ENCODE measurements around the gene CHST6. TPM values are rescaled to one million over a fixed set of nuclear protein-coding genes. Genes with fewer than 3 reads are reported as not detected.

The CHST6 gene
- total and polyA plus RNA-seq, 2 donors (not counting 1 experiment from before 2014, with no cell fraction given), result 0.17 TPM; not detected in 1

DNA sequence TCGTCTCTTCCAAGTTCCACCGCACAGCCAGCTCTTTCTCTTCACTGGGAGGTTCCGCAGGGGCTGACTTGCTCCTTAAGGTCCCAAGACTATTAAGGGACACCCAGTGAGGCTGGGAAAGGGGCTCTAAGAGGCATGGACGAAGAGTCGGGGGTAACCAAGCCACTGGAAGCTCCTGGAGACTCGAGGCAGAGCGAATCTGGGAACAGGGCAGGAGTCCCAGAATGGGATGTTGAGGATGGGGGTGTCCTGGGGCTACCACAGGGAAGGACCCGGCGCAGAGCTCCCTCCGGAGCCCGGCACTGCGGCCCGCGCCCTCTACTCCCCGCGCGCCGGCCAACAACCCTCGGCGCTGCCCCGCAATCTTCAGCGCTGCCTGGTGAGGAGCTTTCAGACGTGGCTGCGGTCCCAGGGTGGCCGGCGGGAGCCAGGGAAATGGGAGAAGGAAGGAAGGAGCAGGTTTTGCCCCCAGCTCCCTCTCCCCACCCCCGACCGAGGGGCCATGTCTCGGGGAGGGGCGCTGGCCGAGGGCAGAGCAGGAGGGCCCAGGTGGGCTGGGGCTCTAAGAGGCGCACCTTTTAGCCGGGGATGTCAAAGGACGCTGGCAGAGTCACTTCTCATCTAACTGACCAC lies 40.1 kb upstream of the CHST6 start:
- no peaks in the 10 kb centered on the region for H3K36me3 ChIP-seq (replicated peaks in 1 of 2; ENCODE audit: control extremely low read depth in 1 of 2, control insufficient read depth in 1 of 2, extremely low read depth in 1 of 2, insufficient read depth in 2 of 2, low read length in 1 of 2)
- DNase-seq, result no peak
- H3K4me1 Mint-ChIP-seq, result no peaks in the 10 kb centered on the region
- H3K79me2 ChIP-seq (ENCODE audit: control insufficient read depth, insufficient read depth, low read length), result no peaks in the 10 kb centered on the region
- H3K4me3 ChIP-seq (ENCODE audit: control extremely low read depth in 1 of 5, extremely low read depth in 1 of 5, insufficient read depth in 1 of 5, low read depth in 2 of 5, low read length in 4 of 5), result no peak overlapping the region
- POLR2A ChIA-PET, result no interaction called here
- H3K4me3 Mint-ChIP-seq, result no peak overlapping the region
- H4K20me1 ChIP-seq (ENCODE audit: control insufficient read depth, insufficient read depth, low read length, poor library complexity, severe bottlenecking), result no peaks in the 10 kb centered on the region
- H3K9ac ChIP-seq (ENCODE audit: low read length), result no peak overlapping the region
- 89% methylated on average over 27 of the region's 34 CpGs for WGBS (ENCODE audit: insufficient coverage)
- no peaks in the 10 kb centered on the region for H3K27me3 ChIP-seq (replicated peaks in 1 of 4; ENCODE audit: control extremely low read depth in 1 of 4, control insufficient read depth in 3 of 4, insufficient read depth in 4 of 4, low read length in 3 of 4)
- CTCF ChIA-PET, result no interaction called here
- no peak overlapping the region for H3K4me2 ChIP-seq (replicated peaks; ENCODE audit: low read depth, low read length, poor library complexity, severe bottlenecking)
- no peaks in the 10 kb centered on the region for H3K9me3 Mint-ChIP-seq (ENCODE audit: insufficient read depth)
- ATAC-seq (ENCODE audit: low read depth), result no peak
- TF ChIP-seq, protein P1, sequence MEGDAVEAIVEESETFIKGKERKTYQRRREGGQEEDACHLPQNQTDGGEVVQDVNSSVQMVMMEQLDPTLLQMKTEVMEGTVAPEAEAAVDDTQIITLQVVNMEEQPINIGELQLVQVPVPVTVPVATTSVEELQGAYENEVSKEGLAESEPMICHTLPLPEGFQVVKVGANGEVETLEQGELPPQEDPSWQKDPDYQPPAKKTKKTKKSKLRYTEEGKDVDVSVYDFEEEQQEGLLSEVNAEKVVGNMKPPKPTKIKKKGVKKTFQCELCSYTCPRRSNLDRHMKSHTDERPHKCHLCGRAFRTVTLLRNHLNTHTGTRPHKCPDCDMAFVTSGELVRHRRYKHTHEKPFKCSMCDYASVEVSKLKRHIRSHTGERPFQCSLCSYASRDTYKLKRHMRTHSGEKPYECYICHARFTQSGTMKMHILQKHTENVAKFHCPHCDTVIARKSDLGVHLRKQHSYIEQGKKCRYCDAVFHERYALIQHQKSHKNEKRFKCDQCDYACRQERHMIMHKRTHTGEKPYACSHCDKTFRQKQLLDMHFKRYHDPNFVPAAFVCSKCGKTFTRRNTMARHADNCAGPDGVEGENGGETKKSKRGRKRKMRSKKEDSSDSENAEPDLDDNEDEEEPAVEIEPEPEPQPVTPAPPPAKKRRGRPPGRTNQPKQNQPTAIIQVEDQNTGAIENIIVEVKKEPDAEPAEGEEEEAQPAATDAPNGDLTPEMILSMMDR (IDR thresholded peaks at IDR 0.05), result no peak
- intact Hi-C loops (cut with micrococcal nuclease), result no loop called here
- H3K27ac Mint-ChIP-seq, result no peak overlapping the region
- H3K4me1 ChIP-seq (ENCODE audit: control insufficient read depth in 2 of 2, insufficient read depth in 2 of 2, low read length in 2 of 2), result no peaks in the 10 kb centered on the region
- H3K27ac ChIP-seq (ENCODE audit: low read length in 2 of 2), result no peak overlapping the region
- peaks cover 6% of the 10 kb centered on the region for H3K27me3 Mint-ChIP-seq
- no peak overlapping the region for H2AFZ ChIP-seq (ENCODE audit: insufficient read depth, low read depth, low read length, poor library complexity, severe bottlenecking)
- no peaks in the 10 kb centered on the region for H3K9me3 ChIP-seq (ENCODE audit: control extremely low read depth in 1 of 3, control insufficient read depth in 2 of 3, insufficient read depth in 1 of 3, low read length in 2 of 3)

DNA sequence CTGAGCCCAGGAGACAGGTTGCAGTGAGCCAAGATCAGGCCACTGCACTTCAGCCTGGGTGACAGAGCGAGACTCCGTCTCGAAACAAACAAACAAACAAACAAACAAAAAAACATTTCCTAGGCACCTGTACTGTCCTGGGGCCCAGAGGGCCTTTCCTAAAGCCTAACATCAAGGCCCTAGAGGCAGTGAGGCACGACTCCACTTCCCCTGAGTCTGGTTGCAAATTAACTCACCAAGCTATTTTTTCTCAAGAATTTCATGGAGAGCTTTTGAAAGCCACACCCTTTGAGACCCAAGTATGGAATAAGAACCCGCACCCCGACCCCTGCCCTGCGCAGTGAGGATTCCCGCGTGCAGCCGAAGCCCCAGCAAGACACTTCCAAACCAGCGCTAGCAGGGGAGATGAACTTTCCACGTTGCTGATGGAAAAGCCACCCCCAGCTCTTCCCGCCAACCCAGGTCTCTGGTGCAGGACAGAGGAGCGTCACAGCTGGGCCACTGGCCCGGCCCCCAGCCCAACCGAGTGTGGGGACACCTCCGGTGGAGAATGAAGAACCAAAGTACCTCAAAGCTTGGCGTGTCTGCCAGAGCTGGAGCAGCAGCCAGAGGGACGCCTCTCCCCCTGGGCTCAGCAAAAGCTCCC lies 39.4 kb upstream of the CHST6 start:
- Mint-ChIP-seq H3K27ac (no peak overlapping the region), H3K9me3 (ENCODE audit: insufficient read depth) (no peaks in the 10 kb centered on the region), H3K4me1 (no peaks in the 10 kb centered on the region), H3K4me3 (no peak overlapping the region), H3K27me3 (peaks cover 6% of the 10 kb centered on the region)
- H3K27me3 ChIP-seq (replicated peaks in 1 of 4; ENCODE audit: control extremely low read depth in 1 of 4, control insufficient read depth in 3 of 4, insufficient read depth in 4 of 4, low read length in 3 of 4), result no peaks in the 10 kb centered on the region
- H3K27ac ChIP-seq (ENCODE audit: low read length in 2 of 2), result no peak overlapping the region
- no peaks in the 10 kb centered on the region for H3K79me2 ChIP-seq (ENCODE audit: control insufficient read depth, insufficient read depth, low read length)
- no peaks in the 10 kb centered on the region for H3K36me3 ChIP-seq (replicated peaks in 1 of 2; ENCODE audit: control extremely low read depth in 1 of 2, control insufficient read depth in 1 of 2, extremely low read depth in 1 of 2, insufficient read depth in 2 of 2, low read length in 1 of 2)
- intact Hi-C loops (cut with micrococcal nuclease), result no loop called here
- no peak for ATAC-seq (ENCODE audit: low read depth)
- no peaks in the 10 kb centered on the region for H3K9me3 ChIP-seq (ENCODE audit: control extremely low read depth in 1 of 3, control insufficient read depth in 2 of 3, insufficient read depth in 1 of 3, low read length in 2 of 3)
- H4K20me1 ChIP-seq (ENCODE audit: control insufficient read depth, insufficient read depth, low read length, poor library complexity, severe bottlenecking), result no peaks in the 10 kb centered on the region
- TF ChIP-seq, protein P1 (IDR thresholded peaks at IDR 0.05), result no peak
- TF ChIP-seq EZH2 (IDR thresholded peaks at IDR 0.05; ENCODE audit: borderline replicate concordance, insufficient read depth, low read depth, low read length, poor library complexity, severe bottlenecking), result no peak
- ChIA-PET POLR2A (no interaction called here), CTCF (no interaction called here)
- WGBS (ENCODE audit: insufficient coverage), result 88% methylated on average over 17 of the region's 19 CpGs
- H3K4me3 ChIP-seq (ENCODE audit: control extremely low read depth in 1 of 5, extremely low read depth in 1 of 5, insufficient read depth in 1 of 5, low read depth in 2 of 5, low read length in 4 of 5), result no peak overlapping the region
- DNase-seq, result no peak
- no peak overlapping the region for H2AFZ ChIP-seq (ENCODE audit: insufficient read depth, low read depth, low read length, poor library complexity, severe bottlenecking)
- no peak overlapping the region for H3K4me2 ChIP-seq (replicated peaks; ENCODE audit: low read depth, low read length, poor library complexity, severe bottlenecking)
- H3K4me1 ChIP-seq (ENCODE audit: control insufficient read depth in 2 of 2, insufficient read depth in 2 of 2, low read length in 2 of 2), result no peaks in the 10 kb centered on the region
- no peak overlapping the region for H3K9ac ChIP-seq (ENCODE audit: low read length)

Data from B cell (primary cell).